ENCODE results near the gene BTAF1.

DNA sequence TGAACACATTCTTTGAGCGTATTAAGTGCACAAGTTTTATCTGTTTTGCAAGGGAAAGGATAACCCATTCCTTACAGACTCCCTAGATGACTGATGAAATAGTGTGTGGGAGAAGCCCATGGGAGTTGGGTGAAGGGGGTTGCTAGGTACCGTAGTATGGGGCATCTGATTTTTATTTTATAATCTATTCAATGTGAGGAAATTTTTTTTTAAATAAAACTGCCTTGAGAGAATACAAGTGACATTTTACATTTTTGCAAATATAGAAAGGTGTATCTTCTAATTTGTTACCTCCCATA, 1.4 kb downstream of the BTAF1 start:
- TF ChIP-seq, protein P1, sequence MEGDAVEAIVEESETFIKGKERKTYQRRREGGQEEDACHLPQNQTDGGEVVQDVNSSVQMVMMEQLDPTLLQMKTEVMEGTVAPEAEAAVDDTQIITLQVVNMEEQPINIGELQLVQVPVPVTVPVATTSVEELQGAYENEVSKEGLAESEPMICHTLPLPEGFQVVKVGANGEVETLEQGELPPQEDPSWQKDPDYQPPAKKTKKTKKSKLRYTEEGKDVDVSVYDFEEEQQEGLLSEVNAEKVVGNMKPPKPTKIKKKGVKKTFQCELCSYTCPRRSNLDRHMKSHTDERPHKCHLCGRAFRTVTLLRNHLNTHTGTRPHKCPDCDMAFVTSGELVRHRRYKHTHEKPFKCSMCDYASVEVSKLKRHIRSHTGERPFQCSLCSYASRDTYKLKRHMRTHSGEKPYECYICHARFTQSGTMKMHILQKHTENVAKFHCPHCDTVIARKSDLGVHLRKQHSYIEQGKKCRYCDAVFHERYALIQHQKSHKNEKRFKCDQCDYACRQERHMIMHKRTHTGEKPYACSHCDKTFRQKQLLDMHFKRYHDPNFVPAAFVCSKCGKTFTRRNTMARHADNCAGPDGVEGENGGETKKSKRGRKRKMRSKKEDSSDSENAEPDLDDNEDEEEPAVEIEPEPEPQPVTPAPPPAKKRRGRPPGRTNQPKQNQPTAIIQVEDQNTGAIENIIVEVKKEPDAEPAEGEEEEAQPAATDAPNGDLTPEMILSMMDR (IDR thresholded peaks at IDR 0.05): no peak
- no peak for TF ChIP-seq POLR2A (IDR thresholded peaks at IDR 0.05)
